Thyroid gland (tissue), 4 donors: ENCODE measurements around the gene ACE2.

Source experiments
- POLR2A ChIP-seq, 2 donors: fragments of 450-650 bp; IDR thresholded peaks; one replicate each; pipeline ENCODE4 v1.6.1; 2017; ENCODE audit warnings: antibody characterized with exemption in 2 of 2, mild to moderate bottlenecking in 2 of 2, moderate library complexity in 1 of 2
- TF ChIP-seq, protein P1 (sequence below), 6 experiments: fragments of 200-600 bp in 3 of 6; fragments of 450-650 bp in 3 of 6; sonication (generic) in 3 of 6; IDR thresholded peaks; one replicate each; pipeline ENCODE4 v1.5.1; 2016 to 2019; ENCODE audit warnings: antibody characterized with exemption in 6 of 6, mild to moderate bottlenecking in 2 of 6, inconsistent platforms in 1 of 6, moderate library complexity in 1 of 6

DNA sequence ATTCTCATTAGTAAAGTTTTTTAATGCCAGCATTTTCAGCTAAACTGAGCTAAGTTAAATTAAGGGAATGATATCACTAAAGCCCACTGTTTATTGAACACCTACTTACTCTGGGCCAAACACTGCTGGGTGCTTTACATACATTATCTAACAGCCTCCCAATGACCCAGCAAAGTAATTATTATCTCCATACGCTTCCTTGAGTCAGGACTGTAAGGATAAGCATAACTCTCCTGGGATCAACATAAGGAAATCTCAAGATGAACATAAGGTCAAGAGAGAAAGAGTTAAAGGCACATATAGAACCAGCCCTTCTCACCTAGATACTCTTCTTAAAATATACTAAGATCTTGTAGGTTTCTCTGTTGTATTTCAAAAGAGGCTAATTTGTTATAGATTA, 86.5 kb downstream of the ACE2 start:
- TF ChIP-seq, protein P1, sequence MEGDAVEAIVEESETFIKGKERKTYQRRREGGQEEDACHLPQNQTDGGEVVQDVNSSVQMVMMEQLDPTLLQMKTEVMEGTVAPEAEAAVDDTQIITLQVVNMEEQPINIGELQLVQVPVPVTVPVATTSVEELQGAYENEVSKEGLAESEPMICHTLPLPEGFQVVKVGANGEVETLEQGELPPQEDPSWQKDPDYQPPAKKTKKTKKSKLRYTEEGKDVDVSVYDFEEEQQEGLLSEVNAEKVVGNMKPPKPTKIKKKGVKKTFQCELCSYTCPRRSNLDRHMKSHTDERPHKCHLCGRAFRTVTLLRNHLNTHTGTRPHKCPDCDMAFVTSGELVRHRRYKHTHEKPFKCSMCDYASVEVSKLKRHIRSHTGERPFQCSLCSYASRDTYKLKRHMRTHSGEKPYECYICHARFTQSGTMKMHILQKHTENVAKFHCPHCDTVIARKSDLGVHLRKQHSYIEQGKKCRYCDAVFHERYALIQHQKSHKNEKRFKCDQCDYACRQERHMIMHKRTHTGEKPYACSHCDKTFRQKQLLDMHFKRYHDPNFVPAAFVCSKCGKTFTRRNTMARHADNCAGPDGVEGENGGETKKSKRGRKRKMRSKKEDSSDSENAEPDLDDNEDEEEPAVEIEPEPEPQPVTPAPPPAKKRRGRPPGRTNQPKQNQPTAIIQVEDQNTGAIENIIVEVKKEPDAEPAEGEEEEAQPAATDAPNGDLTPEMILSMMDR (IDR thresholded peaks at IDR 0.05): no peak
- no peak for TF ChIP-seq POLR2A (IDR thresholded peaks at IDR 0.05)
